Measurements from ENCODE around the gene RXFP1.

RXFP1 gene

DNA sequence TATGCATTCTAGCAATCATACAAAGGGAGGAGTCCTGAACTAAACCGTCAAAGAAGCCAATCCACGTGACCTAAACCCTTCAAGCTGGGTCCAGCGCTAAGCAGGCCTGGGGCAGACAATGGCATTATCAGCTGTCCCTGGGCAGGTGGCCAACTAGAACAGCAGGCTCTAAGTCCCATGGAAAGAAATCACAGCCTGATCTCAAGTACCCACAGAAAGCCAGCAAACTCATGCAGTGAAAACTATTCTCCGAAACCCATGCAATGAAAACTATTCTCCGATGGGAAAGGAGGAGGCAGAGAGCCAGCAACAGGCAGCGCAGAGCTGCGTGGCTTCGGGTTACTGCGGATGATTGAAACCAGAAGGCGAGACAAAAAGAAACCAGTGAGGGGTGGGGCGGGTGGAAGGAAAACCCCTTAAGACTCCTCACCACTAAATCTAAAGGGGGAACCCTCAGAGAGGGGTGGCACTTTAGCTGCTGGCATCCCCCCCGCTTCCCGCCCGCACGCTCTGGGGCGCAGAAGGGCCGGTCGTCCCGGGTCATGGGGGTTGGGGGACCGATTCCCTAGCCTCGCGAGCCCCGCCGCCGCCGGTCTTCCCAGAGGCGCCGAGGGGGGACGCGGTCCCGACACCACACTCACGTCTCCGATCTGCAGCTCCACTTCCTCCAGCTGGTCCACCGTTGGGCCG lies 149.4 kb downstream of the RXFP1 start:
- peak; percentile 9 to 37 for DNase-seq (ENCODE audit: low read depth in 1 of 2, low spot score in 1 of 2)

- DNase-seq (ENCODE audit: low read depth in 1 of 2, low spot score in 1 of 2), result no peak
These were observed 149.9 kb downstream of the RXFP1 start, which contains the start of gene C4orf46 for GRCh38 chr4:158671665-158671914. TSS of gene C4orf46 (minus strand) at chr4:158671887. CDS start at chr4:158671801, 86 bp downstream.

DNA sequence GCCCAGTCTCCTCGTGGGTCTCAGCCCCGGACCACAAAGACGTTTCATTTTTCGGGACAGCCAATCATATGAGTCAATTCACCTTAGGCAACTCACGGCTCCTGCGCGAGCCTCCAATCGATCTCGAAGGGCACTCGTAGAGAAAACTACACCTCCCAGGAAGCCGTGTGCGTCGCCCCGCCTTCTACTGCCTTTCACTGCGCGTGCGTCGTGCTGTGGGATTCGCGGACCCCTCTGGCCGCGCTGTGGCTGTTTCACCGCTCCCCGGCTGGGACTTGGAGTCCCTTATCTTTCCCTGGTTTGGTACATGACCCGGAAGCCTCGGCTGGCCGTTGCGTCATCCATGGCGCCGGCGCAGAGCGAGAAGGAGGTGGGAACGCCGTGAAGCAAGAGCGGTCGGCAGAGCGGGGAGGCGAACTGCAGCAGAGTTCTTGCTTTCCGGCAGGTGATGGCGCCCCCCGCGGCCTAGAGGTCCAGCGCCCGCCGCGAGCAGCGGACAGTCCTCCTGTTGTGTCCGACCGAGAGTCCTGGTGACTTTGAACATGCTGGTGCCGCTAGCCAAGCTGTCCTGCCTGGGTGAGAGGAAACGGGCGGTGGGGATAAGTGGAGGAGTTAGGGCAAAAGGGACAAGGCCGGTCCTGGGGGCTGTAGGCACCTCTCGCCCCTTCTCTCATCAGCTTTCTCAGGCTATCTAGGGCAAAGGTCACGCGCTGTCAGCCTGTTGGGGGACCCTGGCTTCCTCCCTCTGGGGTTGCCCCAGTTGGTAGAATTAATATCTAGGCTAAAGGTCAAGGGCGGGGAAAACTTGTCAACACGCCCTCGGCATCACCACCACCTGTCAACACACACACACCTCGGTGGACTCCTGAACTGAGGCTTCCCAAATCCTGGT lies 150.5 kb downstream of the RXFP1 start, which contains the start of gene ETFDH:
ETFDH (plus strand) TSS at position 382 of the 892 bp plus-strand sequence; CDS start at position 543, 161 bp downstream.
- DNase-seq (ENCODE audit: low read depth in 1 of 2, low spot score in 1 of 2), result peak; percentile 95 to 98

DNA sequence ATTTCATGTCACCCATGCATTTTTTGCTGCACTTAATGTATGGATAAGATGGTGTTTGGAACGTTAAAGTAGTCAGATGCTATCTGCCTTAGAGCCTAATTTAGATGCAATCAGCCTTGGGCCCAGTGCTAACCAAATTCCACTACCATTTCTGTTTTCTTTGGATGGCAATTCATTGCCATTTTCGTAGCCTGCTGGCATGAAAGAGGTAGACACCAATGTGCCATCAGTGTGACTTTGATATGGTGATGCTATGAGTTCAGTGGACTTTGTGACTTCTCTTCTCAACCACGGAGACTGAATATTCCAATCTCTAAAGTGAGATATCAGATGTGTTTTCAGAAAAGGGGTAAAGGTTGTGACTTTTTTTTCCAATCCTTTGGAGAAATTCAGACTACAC lies 152.0 kb downstream of the RXFP1 start:
- DNase-seq (ENCODE audit: low read depth in 1 of 2, low spot score in 1 of 2), result no peak

GRCh38 chr4:158676076-158676475 lies 154.4 kb downstream of the RXFP1 start:
- DNase-seq (ENCODE audit: low read depth in 1 of 2, low spot score in 1 of 2), result no peak

DNA sequence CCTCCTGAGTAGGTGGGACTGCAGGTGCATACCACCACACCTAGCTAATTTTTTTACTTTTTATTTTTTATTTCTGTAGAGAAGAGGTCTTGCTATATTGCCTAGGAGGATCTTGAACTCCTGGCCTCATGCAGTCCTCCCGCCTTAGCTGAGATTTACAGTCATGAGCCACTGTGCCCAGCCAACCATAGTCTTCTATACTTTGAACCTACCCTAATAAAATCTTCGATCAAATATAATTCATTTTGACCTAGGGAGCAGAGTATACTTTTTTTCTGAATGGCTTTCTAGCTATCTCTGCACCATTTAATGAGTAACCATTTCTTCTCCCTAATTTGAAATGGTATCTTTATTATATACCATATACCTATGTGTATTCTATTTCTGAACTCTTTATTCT lies 157.1 kb downstream of the RXFP1 start:
- DNase-seq (ENCODE audit: low read depth in 1 of 2, low spot score in 1 of 2), result no peak

GRCh38 chr4:158681629-158682028 lies 159.9 kb downstream of the RXFP1 start:
- no peak for DNase-seq (ENCODE audit: low read depth in 1 of 2, low spot score in 1 of 2)

DNA sequence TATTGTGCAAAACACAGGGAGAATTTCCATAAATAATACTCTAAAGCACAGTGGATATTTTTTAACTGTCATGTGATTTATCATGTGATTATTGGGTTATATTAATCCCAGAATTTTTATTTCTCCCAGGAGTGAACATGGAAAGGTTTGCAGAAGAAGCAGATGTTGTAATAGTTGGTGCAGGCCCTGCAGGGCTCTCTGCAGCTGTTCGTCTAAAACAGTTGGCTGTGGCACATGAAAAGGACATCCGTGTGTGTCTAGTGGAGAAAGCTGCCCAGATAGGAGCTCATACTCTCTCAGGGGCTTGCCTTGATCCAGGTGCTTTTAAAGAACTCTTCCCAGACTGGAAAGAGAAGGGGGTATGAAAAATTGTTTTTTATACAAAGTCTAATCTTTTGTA lies 160.4 kb downstream of the RXFP1 start:
- DNase-seq (ENCODE audit: low read depth in 1 of 2, low spot score in 1 of 2), result no peak

- no peak for DNase-seq (ENCODE audit: low read depth in 1 of 2, low spot score in 1 of 2)
These were observed 167.1 kb downstream of the RXFP1 start for GRCh38 chr4:158688813-158689212.

All from activated T-helper 1 cell treated with anti-CD3 and anti-CD28 coated beads, Interleukin-2, amount 50 U/mL, for 16 hours (primary cell).